ENCODE measurements around the gene SORL1-AS1.

DNA sequence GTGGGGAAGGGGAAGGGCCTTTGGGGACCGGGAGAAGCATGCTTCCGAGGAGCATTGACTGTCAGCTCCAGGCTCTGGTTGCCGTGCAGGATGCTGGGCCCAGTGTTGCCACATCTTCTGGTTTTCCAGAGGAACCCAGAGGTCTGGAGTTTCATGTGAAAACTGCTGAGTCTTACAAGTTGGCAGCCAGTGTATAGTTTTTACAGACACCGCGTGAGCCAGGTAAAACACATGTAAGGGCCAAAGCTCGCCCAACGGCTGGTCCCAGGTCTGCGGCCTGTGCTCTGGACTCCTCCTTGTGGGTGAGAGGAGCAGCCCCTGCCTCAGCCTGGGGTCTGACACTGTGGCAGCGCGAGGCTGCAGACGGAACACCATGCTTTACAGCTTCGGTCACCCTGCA lies 18.4 kb upstream of the SORL1-AS1 start:
- TF ChIP-seq POLR2A (IDR thresholded peaks at IDR 0.05; ENCODE audit: low read depth, low read length) (no peak), POLR2AphosphoS5 (IDR thresholded peaks at IDR 0.05; ENCODE audit: low read depth, low read length) (no peak), TAF1 (IDR thresholded peaks at IDR 0.05; ENCODE audit: borderline replicate concordance, low read depth, low read length) (no peak)

All from GM12892 (cell line).